ENCODE measurements around the gene DPH7. TPM values are rescaled to one million over a fixed set of nuclear protein-coding genes. Genes with fewer than 3 reads are reported as not detected.
A peak's percentile ranks its signal among the peaks of the same experiment; 100 is the strongest.

Gene DPH7
- total and polyA plus RNA-seq, 2 of the 8 experiments (the other 6 are each of a cell fraction or from before 2014, with no cell fraction given) = 44.6 to 45.5 TPM

DNA sequence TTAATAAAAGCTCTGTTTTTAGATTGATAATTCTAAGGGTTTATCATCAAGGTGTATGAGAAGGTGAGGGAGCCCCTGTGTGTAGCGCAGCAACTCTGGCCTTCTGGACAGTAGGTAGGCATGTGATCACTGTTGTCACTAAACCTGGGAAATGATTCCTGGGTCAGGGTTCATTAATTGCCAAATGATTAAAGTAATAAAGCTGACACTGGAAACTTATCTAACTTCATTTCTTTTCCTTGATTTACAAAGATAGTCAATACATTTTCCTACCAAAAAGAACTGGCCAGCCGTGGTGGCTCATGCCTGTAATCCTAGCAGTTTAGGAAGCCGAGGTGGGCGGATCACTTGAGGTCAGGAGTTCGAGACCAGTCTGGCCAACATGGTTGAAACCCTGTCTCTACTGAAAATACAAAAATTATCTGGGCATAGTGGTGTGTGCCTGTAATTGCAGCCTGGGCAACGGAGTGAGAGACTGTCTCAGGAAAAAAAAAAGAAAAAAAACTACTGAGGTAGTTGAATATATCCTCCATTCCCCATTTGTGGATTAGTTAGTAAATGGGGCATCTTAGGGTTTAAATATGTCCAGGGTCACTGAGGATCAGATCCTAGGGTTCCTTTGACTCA is 42.5 kb upstream of the DPH7 start:
- Histone ChIP-seq H3K79me1 (ENCODE audit: low read depth, low read length) (peaks cover 13% of the 10 kb centered on the region), H3K23ac (ENCODE audit: insufficient read length) (no peak overlapping the region), H3K4ac (replicated peaks; ENCODE audit: insufficient read length, low read depth, low read length) (no peak overlapping the region), H4K20me1 (replicated peaks in 1 of 2; ENCODE audit: control insufficient read depth in 1 of 2, insufficient read depth in 2 of 2, low read length in 2 of 2) (peaks cover 4 to 25% of the 10 kb centered on the region in 2 experiments), H3K4me3 (ENCODE audit: extremely low read depth in 1 of 4, insufficient read depth in 2 of 4, low read depth in 3 of 4, low read length in 4 of 4) (0 out of 8 replicates have a peak overlapping the region, but pooled peaks of 1 of the 4 experiments have one; percentile 17), H2BK12ac (ENCODE audit: low read depth, low read length) (no peak overlapping the region), H4K5ac (ENCODE audit: insufficient read length, low read depth, low read length) (no peak overlapping the region), H2BK120ac (replicated peaks; ENCODE audit: low read depth, low read length) (no peak overlapping the region), H3K4me1 (replicated peaks in 1 of 4; ENCODE audit: control insufficient read depth in 3 of 4, insufficient read depth in 4 of 4, low read length in 3 of 4) (peaks cover 0 to 16% (median 6%) of the 10 kb centered on the region in 4 experiments; a peak in 6 of 7 replicates), H4K91ac (replicated peaks; ENCODE audit: insufficient read length, low read length) (no peak overlapping the region), H3K27ac (ENCODE audit: low read depth, low read length) (no peak overlapping the region), H4K8ac (ENCODE audit: extremely low read depth, insufficient read depth, low read length) (no peak overlapping the region), H2BK20ac (ENCODE audit: low read length) (no peak overlapping the region), H3K27me3 (replicated peaks in 1 of 4; ENCODE audit: control insufficient read depth in 3 of 4, extremely low read depth in 1 of 4, insufficient read depth in 3 of 4, low read length in 3 of 4) (no peaks in the 10 kb centered on the region), H3K18ac (ENCODE audit: extremely low read depth, low read length) (no peak overlapping the region), H2BK5ac (ENCODE audit: low read depth, low read length) (no peak overlapping the region), H2BK15ac (ENCODE audit: low read length) (no peak overlapping the region), H3K4me2 (ENCODE audit: insufficient read depth in 1 of 2, low read depth in 2 of 2, low read length in 2 of 2) (peak overlapping the region in 1 of 2 experiments; percentile 42; a peak in 3 of 4 replicates), H2AK5ac (ENCODE audit: low read depth, low read length) (no peak overlapping the region), H3K9ac (replicated peaks in 1 of 4; ENCODE audit: extremely low read depth in 1 of 4, low read depth in 3 of 4, low read length in 3 of 4) (no peak overlapping the region), H3K23me2 (ENCODE audit: low read depth, low read length) (peaks cover 4% of the 10 kb centered on the region; the same call in 1 of the 2 replicates), H3K79me2 (ENCODE audit: control insufficient read depth in 1 of 2, insufficient read depth in 2 of 2, low read length in 2 of 2) (peaks cover 51 to 86% of the 10 kb centered on the region in 2 experiments), H3K56ac (replicated peaks; ENCODE audit: insufficient read length, low read depth, low read length) (no peak overlapping the region), H3K9me3 (ENCODE audit: insufficient read depth in 2 of 2, low read depth in 1 of 2, low read length in 1 of 2) (no peaks in the 10 kb centered on the region), H3K36me3 (ENCODE audit: control insufficient read depth in 2 of 4, insufficient read depth in 4 of 4, low read length in 3 of 4) (peaks cover 3 to 6% (median 6%) of the 10 kb centered on the region in 4 experiments; a peak in 5 of 8 replicates), H2AFZ (ENCODE audit: low read length) (no peak overlapping the region), H3K14ac (ENCODE audit: insufficient read length) (no peak overlapping the region)
- TF ChIP-seq RAD21 (IDR thresholded peaks at IDR 0.05 in 1 of 2, conservative IDR thresholded peaks at IDR 0.05 in 1 of 2; ENCODE audit: low read depth in 2 of 2, low read length in 2 of 2) = peak in 1 of 2 experiments; percentile 11; a peak in 1 of 4 replicates
- TF ChIP-seq CBX5 (IDR thresholded peaks at IDR 0.05; ENCODE audit: low read depth, low read length) = no peak
- TF ChIP-seq, protein P1, sequence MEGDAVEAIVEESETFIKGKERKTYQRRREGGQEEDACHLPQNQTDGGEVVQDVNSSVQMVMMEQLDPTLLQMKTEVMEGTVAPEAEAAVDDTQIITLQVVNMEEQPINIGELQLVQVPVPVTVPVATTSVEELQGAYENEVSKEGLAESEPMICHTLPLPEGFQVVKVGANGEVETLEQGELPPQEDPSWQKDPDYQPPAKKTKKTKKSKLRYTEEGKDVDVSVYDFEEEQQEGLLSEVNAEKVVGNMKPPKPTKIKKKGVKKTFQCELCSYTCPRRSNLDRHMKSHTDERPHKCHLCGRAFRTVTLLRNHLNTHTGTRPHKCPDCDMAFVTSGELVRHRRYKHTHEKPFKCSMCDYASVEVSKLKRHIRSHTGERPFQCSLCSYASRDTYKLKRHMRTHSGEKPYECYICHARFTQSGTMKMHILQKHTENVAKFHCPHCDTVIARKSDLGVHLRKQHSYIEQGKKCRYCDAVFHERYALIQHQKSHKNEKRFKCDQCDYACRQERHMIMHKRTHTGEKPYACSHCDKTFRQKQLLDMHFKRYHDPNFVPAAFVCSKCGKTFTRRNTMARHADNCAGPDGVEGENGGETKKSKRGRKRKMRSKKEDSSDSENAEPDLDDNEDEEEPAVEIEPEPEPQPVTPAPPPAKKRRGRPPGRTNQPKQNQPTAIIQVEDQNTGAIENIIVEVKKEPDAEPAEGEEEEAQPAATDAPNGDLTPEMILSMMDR (IDR thresholded peaks at IDR 0.05; ENCODE audit: control extremely low read depth in 1 of 3, insufficient read depth in 1 of 3, low read depth in 1 of 3, low read length in 3 of 3) = peak in 1 of 3 experiments; percentile 30; a peak in 1 of 4 replicates
- WGBS, 2 experiments (ENCODE audit: extremely low coverage in 1 of 2, insufficient coverage in 1 of 2, insufficient read length in 1 of 2, insufficient replicate concordance in 2 of 2, low coverage in 1 of 2, low lambda C conversion rate in 2 of 2, missing lambda C conversion rate in 1 of 2) = 86% methylated on average over 6 of the region's 6 CpGs; no CpG with 5 or more reads in 1 of the 2 experiments
- no peak for FAIRE-seq
- no peak for DNase-seq (ENCODE audit: low read depth in 1 of 2, low spot score in 2 of 2)
- CTCF ChIA-PET (ENCODE audit: partially characterized antibody) = interaction anchor here (0.6 to 2.8 kb wide), 9 partner anchors 10 to 74 kb away, joined by 3 to 15 read pairs (median 3); no protein-coding TSS in a partner anchor
- POLR2A ChIA-PET (ENCODE audit: partially characterized antibody) = interaction anchor here (0.7 to 3.5 kb wide), 5 partner anchors 13 to 51 kb away, joined by 3 to 25 read pairs (median 8); partner anchors contain the start of gene ZMYND19
